Measurements from ENCODE around the gene TANC1.

DNA sequence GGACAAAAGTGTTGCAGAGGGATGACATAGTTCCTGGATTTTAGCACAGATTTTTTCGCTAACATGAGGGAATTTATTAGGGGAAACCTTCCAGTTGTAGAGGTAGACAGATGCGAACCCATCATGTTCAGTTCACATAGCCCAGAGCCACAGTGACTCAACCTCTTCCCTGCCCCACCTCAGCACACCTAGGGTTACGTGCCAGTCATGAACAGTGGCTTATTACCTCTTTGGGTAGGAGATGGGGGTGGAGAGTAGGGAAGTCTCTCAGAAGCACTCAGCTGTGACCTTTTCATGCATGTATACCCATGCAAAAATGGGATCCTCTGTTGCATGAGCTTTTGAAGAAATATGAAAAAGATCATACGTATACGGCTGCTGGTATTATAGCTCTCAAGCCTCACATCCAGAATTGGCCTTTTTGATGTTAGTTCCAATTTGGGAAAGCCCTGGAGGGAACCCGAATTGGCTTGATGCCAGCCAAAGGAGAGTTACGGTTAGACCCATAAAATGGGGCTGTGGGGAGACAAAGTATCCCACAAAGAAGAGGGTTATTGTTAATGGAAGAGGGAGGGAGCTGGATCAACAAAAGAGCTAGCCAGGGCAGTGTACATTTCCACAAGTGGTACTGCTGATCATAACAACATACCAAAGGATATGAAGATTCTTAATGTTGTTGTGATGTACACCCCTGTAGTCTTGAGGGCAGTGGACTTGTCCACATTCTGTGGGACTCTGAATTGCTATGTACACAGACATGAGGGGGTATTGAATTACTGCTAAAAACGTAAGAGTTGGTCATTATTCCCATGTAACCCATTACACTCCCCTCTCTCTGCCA is 4.9 kb downstream of the TANC1 start:
- TF ChIP-seq MXI1 (conservative IDR thresholded peaks at IDR 0.05; ENCODE audit: poor library complexity, severe bottlenecking): no peak
- no peak for TF ChIP-seq RAD21 (conservative IDR thresholded peaks at IDR 0.05)
- no peak for TF ChIP-seq POLR2AphosphoS5 (IDR thresholded peaks at IDR 0.05)
- TF ChIP-seq, protein P1, sequence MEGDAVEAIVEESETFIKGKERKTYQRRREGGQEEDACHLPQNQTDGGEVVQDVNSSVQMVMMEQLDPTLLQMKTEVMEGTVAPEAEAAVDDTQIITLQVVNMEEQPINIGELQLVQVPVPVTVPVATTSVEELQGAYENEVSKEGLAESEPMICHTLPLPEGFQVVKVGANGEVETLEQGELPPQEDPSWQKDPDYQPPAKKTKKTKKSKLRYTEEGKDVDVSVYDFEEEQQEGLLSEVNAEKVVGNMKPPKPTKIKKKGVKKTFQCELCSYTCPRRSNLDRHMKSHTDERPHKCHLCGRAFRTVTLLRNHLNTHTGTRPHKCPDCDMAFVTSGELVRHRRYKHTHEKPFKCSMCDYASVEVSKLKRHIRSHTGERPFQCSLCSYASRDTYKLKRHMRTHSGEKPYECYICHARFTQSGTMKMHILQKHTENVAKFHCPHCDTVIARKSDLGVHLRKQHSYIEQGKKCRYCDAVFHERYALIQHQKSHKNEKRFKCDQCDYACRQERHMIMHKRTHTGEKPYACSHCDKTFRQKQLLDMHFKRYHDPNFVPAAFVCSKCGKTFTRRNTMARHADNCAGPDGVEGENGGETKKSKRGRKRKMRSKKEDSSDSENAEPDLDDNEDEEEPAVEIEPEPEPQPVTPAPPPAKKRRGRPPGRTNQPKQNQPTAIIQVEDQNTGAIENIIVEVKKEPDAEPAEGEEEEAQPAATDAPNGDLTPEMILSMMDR (IDR thresholded peaks at IDR 0.05; ENCODE audit: poor library complexity, severe bottlenecking): no peak
- TF ChIP-seq, protein P2, sequence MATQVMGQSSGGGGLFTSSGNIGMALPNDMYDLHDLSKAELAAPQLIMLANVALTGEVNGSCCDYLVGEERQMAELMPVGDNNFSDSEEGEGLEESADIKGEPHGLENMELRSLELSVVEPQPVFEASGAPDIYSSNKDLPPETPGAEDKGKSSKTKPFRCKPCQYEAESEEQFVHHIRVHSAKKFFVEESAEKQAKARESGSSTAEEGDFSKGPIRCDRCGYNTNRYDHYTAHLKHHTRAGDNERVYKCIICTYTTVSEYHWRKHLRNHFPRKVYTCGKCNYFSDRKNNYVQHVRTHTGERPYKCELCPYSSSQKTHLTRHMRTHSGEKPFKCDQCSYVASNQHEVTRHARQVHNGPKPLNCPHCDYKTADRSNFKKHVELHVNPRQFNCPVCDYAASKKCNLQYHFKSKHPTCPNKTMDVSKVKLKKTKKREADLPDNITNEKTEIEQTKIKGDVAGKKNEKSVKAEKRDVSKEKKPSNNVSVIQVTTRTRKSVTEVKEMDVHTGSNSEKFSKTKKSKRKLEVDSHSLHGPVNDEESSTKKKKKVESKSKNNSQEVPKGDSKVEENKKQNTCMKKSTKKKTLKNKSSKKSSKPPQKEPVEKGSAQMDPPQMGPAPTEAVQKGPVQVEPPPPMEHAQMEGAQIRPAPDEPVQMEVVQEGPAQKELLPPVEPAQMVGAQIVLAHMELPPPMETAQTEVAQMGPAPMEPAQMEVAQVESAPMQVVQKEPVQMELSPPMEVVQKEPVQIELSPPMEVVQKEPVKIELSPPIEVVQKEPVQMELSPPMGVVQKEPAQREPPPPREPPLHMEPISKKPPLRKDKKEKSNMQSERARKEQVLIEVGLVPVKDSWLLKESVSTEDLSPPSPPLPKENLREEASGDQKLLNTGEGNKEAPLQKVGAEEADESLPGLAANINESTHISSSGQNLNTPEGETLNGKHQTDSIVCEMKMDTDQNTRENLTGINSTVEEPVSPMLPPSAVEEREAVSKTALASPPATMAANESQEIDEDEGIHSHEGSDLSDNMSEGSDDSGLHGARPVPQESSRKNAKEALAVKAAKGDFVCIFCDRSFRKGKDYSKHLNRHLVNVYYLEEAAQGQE (IDR thresholded peaks at IDR 0.05; ENCODE audit: borderline replicate concordance): no peak
- no peak for TF ChIP-seq EP300 (conservative IDR thresholded peaks at IDR 0.05; ENCODE audit: poor library complexity, severe bottlenecking)

All from neural cell (in vitro differentiated cells).